ENCODE measurements around the gene NR2F2.

The NR2F2 gene

DNA sequence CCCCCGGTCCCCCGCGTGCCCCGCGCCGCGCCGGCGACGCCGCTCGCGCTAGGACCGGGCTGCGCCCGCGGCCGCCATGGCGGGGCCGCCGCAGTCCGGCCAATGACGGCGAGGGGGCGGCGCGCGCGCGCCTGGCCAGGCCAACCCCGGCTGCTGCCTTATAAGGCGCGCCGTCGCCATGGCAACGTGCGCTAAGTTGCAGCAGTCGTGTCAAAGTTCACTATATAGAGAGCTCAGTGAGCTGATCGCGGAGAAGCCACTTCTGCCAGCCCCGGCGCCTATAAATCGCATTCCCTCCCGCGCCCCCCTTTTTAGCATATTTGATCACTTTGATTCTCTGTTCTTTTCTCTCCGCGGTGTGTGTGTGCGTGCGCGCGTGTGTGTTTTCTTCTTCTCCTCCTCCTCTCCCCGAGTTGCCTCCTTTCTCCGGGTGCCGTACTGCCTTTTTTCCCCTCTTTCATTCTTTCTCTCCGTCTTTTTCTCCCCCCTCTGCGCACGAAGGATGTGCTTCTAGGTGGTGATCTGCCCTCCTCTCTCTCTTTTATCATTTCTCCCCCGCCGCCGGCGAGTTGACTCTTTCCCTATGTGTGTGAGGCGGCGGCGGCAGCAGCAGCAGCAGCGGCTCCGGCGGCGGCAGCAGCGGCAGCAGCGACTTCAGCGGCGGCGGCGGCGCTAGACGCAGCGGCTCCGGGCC is at the start of gene NR2F2:
TSS of gene NR2F2 (plus strand) at position 251 of the 694 bp plus-strand sequence. CDS start 1,406 bp downstream, outside the sequence.
- DNase-seq (ENCODE audit: low spot score), result peak; percentile 96

DNA sequence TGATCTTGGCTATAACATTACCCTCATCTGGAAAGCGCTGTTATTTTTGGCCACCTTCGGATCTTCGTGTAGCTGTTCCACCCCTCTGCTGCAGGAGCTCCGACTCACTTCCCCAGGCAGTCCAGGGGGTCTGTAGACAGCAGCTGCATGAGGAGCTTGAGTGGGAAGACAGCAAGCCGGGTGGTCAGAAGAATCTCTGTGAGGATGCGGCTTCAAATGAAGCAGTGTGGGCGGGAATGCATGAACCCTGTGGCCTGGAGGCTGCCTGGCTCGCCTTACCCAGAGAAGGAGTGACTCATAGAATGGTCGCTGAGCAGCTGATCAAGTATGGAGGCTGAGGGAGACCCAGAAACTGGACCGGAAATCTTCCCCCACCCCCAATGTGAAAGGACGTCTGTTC is 45.2 kb upstream of the NR2F2 start:
- no peak for DNase-seq (ENCODE audit: low spot score)

DNA sequence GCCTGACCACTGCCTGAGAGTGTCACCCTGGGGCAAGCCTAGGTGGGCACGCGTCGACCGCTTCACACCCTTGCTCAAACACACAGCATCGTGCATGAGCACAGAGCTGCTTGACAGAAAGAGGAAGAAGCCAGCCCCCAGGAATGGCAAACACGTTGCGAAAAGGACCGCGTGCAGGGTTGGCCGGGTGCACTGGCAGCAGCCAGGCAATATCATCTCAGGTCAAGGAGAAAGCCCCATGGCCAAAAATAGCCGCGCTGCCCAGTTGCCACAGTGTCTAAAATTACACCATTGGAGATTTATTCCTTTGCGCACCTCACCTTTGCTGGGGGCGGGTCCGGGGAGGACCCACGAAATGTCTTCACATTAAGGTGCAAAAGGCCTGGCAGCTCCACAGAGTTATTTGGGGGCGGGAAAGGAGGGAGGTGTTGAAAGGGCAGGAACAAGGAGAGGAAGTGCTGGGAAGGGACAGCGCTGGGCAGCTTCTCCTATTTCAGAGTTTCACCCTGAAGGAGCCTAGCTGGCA is 44.7 kb upstream of the NR2F2 start:
- DNase-seq (ENCODE audit: low spot score), result no peak

DNA sequence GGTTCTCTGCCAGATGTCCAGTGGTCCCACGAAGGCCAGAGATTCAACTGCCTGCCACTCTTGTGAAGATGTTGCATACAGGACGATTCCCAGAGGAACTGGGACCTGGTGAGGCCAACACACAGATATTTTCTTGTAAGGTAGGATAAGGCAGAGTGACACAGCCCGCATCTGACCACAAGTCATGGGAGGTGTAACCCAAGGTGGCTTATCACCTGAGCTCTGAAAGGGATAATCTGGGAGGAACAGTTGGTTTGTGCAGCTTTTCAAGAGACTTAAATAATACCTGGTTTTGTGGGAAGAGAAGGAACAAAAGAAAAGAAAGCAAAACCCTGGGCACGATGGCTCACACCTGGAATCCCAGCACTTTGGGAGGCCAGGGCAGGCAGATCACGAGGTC is 39.8 kb upstream of the NR2F2 start:
- DNase-seq (ENCODE audit: low spot score), result no peak

DNA sequence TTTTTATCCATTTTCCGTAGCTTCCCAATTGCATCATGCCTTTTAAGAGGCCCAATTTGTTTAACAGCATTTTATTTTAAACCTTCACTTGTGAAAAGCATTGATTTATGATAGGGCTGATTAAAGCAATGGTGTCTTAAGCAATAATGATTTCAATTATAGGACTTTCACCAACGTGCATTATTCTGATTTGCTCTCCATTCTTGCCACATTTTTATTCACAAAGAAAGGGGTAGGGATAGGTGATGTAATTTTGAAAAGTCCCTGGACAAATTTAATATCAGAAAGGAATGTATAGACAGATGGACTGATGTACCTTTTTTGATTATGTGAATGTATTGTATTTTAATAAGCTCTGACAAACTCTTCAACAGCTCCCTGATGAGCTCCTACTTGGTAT is 37.9 kb upstream of the NR2F2 start:
- no peak for DNase-seq (ENCODE audit: low spot score)

DNA sequence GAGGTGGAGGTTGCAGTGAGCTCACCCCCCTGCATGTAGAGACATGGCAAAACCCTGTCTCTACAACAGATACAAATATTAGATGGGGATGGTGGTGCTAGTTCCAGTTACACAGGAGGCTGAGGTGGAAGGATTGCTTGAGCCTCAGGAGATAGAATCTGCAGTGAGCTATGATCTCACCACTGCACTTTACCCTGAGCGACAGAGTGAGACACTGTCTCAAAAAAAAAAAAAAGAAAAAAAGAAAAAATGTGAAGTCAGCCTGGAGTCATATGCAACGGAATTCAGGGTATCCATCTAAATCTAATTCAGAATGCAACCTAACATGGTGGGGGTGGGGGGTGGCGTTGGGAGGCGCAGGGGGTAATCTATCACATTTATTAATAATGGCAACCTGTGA is 37.1 kb upstream of the NR2F2 start:
- DNase-seq (ENCODE audit: low spot score), result no peak

DNA sequence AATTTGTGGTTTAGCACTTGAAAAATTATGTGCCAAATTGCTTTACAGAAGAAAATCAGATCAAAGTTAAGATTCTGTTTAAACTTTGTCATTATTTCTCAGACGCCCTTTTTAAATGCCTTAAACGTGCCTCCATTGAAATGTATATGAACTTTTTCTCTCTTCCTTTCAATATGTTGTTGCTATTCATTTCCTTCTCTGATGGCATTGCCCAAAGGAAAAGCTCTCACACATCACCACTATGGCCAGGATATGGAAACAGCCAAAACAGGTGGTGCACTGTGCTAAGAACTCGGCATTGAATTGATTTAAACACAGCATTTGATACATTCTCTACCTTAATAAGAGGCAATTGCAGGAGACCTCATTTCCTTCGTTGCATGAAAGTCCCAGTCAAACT is 35.7 kb upstream of the NR2F2 start:
- DNase-seq (ENCODE audit: low spot score), result no peak

DNA sequence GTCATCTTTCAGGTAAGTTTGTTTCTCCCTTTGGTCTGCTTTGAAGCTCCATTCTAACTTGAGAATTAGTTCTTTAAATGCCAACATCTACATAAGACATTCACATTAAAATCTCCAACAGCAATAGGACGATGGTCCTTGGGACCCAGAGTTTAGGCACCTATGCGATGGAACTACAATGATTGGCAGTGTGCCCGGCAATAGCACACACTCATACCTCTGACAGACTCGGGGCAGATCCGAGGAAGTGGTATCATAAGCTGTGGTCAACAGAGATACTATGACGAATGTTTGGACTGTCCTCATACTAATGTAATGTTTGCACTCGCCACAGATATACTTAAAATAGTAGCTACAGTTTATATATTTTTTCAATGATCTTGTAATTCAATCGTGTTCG is 34.2 kb upstream of the NR2F2 start:
- DNase-seq (ENCODE audit: low spot score), result no peak

DNA sequence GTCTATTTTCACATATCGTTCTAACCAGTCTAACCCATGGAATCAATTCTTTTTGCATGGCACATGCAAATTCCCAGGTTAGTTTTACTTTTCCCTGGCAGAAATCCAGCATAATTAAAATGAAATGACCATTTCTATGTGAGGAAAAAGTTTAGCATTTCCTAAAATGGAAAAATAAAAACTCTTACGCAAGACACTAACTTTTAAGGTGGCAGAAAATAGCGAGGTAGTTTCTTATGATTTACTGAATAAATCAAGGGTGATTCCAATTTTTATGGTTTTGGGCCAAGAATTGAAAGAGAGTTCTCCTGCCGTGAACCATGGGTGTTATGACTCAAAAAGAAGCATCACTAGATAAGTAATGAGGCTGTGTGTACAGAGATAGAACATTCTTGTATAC is 32.7 kb upstream of the NR2F2 start:
- DNase-seq (ENCODE audit: low spot score), result no peak

DNA sequence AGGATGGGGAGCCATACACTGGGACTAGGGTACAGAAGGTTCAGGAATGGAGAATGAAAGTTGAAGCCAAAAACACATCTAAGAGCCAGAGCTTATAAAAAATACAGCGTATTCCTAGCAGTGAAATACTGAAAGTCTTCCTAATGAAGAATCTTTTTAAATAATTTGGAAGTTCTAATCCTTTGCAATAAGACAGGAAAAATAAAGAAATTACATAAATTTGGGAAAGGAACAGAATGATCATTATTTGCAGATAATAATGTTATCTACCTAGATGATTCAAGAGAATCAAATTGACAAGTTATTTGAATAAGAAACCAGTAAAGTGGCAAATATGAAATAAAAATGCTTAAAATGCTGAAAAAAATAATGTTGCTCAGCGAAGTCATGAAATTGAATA is 32.3 kb upstream of the NR2F2 start:
- DNase-seq (ENCODE audit: low spot score), result no peak

DNA sequence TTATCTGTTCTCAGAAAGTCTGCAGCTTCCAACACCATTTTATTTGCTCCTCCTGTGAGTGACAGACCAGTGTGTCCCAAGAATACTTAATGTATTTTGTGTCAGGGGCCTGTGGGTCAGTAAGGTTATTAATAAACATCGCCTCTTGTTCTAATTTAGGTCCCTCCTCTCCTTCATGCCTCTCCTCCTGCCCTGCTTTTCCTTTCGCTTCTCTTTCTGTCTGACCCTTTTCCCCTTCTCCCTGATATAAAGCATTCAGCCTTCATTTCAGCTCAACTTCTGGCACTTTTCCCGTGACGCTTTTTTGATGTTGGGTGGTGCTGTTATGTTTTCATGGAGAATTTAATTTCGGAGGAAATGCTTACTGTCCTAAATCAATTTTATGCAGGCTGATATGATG is 29.7 kb upstream of the NR2F2 start:
- no peak for DNase-seq (ENCODE audit: low spot score)

DNA sequence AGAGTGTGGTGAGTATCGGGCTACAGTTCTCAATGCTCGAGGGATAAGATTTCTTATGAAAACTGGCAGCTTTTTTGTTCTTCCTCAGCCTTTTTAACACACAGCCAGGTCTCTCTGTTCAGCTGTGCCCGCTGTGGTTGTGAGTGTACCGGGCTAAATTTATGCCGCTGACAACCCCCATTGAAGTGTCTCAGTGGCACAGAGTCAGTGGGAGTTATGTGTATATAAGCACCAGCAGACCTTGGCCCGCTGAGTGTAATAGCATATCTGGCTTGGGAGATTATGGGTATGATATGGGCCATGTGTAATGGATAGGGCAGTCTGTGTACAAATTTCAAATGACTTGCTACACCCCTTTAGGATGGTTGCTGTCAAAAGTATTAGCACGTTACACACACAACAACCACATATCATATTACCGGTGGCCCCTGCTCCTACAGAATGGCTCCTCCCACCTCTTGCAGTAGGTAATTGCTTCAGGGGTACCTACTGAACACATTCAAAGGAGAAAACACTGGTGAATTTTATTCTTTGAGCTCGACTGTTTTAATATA is 26.9 kb upstream of the NR2F2 start:
- no peak for DNase-seq (ENCODE audit: low spot score)

DNA sequence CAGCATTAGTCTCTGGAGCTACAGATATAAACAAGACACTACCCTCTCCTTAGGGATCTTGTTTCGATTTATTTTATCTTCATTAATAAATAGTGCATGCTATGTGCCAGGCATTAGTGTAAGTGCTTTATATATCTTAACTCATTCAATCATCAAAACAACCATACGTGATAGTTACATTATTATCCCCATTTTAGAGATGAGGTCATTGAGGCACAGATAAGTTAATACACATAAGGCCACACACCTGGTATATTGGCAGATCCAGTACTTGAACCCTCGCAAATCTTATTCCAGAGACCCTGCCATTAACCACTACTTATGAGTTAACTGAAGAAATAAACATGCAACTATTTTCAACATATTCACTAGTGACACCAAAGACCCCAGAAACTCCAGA is 25.7 kb upstream of the NR2F2 start:
- DNase-seq (ENCODE audit: low spot score), result no peak

DNA sequence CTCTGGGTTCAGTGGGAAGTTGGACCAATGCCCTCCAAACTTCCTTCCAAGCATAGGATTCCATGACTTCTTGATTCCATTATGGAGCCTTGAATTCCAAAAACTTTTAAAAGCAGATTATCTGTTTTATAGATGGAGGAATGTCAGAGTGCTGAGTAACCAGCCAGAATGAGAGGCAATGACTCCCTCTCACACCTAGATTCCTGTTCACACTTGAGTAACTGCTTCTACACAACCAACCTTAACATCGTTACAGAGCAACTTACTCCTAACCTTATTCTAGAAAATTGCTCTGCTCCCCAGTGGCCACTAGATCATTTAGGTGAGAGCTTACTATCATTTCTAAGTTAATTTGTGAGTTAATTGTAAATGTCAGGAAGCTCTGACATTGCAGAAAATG is 24.2 kb upstream of the NR2F2 start:
- DNase-seq (ENCODE audit: low spot score), result no peak

DNA sequence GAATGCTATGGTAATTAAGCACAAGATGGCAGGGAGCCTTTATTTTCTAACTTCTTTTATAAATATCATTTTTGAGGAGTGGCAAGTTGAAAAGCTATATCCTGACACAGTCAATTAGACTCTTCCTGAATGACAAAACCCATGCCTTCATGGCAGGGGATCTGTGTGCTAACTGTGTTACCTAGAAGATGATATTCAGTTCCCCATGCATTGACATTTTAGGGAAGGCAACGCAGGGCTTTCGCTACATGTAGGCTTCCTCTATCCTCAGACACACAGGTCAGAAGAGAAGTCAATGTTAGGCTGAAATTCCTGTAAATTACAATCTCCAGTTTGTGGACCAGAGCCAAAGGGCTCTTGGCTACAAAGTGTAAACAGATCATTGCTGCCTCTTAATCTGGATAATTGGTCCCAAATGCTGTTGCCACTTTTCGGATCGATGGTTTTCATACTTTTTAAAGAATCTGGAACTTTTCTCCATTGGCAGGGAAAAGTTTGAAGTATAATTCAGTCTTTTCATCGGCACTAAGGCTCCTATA is 22.6 kb upstream of the NR2F2 start:
- DNase-seq (ENCODE audit: low spot score), result no peak

DNA sequence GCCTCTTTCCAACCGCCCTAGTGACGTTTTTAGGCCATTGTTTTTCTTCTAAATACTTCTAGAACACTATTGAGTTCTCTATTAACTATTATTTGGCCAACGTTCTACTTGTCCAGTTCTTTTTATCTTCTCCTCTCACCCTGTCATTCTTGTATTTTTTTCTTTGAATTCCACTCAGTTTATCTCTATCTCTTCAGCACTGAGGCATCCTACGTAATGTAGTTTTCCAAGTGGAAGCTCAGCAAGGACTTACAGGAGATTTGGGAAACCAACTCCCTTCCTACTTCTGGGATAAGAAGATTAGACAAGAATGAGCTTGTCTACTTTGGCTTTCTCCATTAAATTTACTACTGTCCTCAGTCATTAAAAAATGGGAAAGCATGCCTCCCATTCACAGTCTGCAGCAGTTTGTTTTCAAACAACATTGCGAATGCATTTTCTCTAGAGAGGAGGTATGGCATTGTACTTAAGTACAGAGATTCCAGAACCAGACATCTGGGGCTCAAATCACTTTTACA is 21.3 kb upstream of the NR2F2 start:
- DNase-seq (ENCODE audit: low spot score), result no peak

DNA sequence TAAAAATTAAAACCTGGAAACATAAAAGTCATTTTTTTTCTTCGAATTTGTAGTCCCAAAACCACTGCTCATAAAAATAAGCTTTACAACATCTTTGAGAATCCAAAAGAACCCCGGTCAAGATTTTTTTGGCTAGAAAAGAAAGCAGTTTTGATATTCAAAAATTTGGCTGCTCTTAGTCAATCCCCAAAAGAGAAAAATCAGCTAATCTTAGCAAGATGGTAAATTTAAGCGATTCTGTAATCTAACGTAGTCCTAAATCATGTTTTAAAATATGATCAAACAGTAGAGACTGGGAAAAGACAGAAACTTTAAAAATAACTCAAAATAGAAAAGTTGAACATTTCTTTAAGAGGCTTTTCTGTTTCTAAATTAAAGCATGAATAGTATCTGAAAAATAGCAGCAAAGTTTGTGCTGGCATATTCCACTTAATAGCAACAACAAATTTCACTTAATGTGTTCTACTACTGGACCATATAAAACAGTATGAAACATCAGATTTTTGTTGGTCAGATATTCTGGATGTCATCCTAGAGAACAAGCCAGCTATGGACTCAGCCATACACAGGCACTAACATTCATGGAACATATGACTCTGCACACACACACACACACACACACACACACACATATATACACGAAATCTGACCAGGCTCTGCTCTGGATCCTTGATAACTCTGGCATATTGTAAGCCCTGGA is 19.1 kb upstream of the NR2F2 start:
- DNase-seq (ENCODE audit: low spot score), result no peak

DNA sequence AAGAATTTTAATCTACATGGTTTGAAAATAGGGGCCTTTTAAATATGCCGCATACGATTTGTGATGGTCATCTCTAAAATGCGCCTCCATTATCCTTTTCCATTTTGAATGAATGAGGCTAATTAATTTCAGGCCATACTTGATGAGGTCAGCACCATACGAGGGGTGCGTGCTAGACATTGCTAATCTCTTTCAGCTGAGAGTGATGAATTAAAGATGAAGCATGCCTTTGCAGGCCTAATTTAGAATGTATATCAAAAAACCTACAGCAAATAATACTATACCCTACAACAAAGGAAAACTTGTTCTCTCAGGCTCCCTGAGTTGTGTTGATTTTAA is 18.6 kb upstream of the NR2F2 start:
- DNase-seq (ENCODE audit: low spot score), result no peak

DNA sequence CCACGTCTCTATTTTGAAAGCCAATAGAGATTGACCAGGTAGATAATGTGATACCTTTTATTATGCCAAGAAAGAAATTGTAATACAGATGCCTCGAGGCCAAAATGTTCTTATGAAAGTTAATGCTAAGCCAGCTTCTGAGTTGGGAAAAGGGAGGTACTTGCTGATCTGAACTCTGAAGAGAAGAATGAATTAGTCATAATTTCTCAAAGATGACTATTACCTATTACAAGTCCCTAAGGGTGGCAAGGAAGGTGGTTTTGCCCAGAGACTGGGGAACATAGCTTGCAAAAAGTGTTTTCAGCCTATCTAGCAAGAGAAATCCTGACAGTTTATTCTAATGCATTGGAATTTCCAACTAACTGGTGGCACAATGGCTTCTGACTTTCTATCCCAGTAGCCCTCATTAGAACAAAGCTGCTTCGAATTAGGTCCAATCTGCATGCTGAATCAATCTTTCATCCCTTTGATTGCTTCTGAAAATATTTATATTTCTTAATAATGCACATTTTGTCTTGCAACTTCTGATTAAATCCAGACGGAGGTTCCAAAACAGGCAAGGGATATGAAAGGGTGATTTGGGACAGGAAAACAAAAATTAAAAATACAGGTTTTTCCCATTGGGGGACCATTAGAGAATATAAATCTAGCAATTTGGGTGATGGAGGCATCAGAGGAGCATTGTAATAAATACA is 17.7 kb upstream of the NR2F2 start:
- DNase-seq (ENCODE audit: low spot score), result no peak

DNA sequence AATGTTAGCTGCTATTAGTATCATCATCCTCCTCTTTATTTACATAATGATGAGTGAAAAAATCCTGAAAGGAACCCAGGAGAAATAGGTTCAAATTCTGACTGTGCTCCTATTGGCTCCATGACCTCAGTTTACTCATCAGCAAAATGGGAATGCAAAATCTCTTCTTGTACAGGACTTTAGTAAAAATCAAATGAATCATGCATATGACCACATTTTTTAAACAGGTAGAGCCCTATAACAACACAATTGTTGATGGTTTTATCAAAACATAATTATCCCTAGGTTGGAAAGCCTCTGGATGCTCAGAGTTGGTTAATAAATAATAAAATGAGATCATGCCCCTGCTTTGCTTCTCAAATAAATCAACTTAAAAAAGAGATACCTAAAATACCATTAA is 16.0 kb upstream of the NR2F2 start:
- no peak for DNase-seq (ENCODE audit: low spot score)

DNA sequence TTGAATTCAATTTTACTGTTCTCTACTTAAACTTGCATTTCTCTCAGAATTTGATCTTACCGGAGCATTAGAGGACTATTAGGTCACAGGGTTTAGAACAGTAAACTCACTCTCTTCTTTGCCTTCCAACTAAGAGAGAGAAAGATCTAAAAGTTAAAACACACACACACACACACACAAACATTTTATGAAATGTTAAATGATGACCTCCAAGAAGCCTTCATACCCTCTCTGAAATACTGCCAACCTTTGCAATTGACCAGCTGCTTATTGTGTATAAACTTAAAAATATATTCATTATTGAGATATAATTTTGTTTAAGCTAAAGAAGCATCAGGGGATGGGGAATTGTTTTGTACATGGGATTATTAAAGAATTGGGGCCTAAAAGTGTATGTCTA is 15.5 kb upstream of the NR2F2 start:
- no peak for DNase-seq (ENCODE audit: low spot score)

DNA sequence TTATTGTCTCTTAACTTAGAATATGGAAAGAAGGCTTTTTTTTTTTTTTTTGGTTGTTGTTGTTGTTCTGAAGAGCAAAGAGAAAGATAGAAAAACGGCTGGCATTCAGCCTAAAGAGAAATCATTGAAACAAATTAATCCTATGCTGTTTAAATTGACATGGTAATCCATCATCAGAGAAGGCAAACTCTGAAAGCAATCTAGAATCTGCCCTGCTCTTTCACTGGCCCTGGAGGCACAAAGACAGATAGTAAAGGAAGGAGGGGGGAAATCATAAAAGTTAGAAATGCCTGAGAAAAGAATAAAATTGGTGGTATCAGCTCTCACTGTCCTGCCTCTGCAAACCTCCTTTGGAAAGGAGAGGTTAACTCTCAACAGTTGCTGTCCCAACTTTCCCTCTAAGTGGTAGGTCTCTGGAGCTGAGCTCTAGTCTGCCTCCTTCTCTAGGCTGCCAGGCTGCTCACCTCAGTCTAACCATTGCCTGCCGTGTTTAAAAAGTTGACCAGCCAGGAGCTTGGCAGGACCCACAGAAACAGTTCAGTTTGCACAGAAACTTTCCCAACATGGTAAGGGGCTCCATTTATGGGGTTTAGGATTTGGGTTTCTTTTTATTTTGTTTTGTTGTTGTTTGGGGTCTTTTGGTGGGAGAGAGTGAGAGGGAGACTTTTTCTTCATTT is 13.4 kb upstream of the NR2F2 start:
- DNase-seq (ENCODE audit: low spot score), result no peak

All from D341Med (cell line).